Suprapubic skin (tissue), 4 donors: ENCODE data around the gene COG4. TPM values are rescaled to one million over a fixed set of nuclear protein-coding genes. Genes with fewer than 3 reads are reported as not detected.
A peak's percentile ranks its signal among the peaks of the same experiment; 100 is the strongest.

ENCODE experiments used
- DNase-seq, 2 donors: peaks; one replicate each; pipeline ENCODE4 v3.0.0-alpha.2; 2019; ENCODE audit warnings: low spot score in 2 of 2
- H3K27ac ChIP-seq: fragments of 200-600 bp; sonication (generic); one replicate; pipeline ENCODE4 v1.5.1; 2019
- H3K27me3 ChIP-seq: fragments of 200-600 bp; sonication (generic); one replicate; pipeline ENCODE4 v1.5.1; 2019
- H3K36me3 ChIP-seq: fragments of 200-600 bp; sonication (generic); one replicate; pipeline ENCODE4 v1.5.1; 2019
- H3K4me1 ChIP-seq: fragments of 200-600 bp; sonication (generic); one replicate; pipeline ENCODE4 v1.5.1; 2019
- H3K4me3 ChIP-seq: fragments of 200-600 bp; sonication (generic); one replicate; pipeline ENCODE4 v1.5.1; 2019; ENCODE audit warnings: mild to moderate bottlenecking
- H3K9me3 ChIP-seq: fragments of 200-600 bp; sonication (generic); one replicate; pipeline ENCODE4 v1.5.1; 2019
- CTCF ChIP-seq, 2 donors: fragments of 200-600 bp in 1 of 2; fragments of 450-650 bp in 1 of 2; sonication (generic) in 1 of 2; IDR thresholded peaks; one replicate each; pipeline ENCODE4 v1.5.1; 2016 to 2019; ENCODE audit warnings: antibody characterized with exemption in 2 of 2, mild to moderate bottlenecking in 1 of 2, moderate library complexity in 1 of 2
- EP300 ChIP-seq: sonication (generic); formaldehyde crosslinking; IDR thresholded peaks from one replicate; pipeline ENCODE4 v1.6.1; 2017; ENCODE audit warnings: antibody characterized with exemption
- POLR2A ChIP-seq, 2 donors: fragments of 450-650 bp; IDR thresholded peaks; one replicate each; pipeline ENCODE4 v1.6.1; 2017; ENCODE audit warnings: antibody characterized with exemption in 2 of 2, mild to moderate bottlenecking in 2 of 2, moderate library complexity in 2 of 2
- POLR2AphosphoS5 ChIP-seq, 3 donors: sonication (generic); formaldehyde crosslinking; IDR thresholded peaks; one replicate each; pipeline ENCODE4 v1.6.1; 2017; ENCODE audit warnings: antibody characterized with exemption in 3 of 3
- WGBS: methylation state at CpG from one replicate; pipeline ENCODE4 v1.1.5; 2018; 5-methylcytosine and 5-hydroxymethylcytosine counted together
- total RNA-seq, 4 donors: library from RNA; depleted of rRNA; stranded (reverse); fragments of >200 nt; gene quantifications; one replicate each; pipeline ENCODE4 v1.1.0, GENCODE V29; 2016

COG4 gene
- total RNA-seq, 4 donors from 2014 or later = 35.0 to 59.9 (median 48.2) TPM

GRCh38 chr16:70444249-70445063 is 78.9 kb downstream of the COG4 start:
- TF ChIP-seq POLR2A (IDR thresholded peaks at IDR 0.05) (no peak), POLR2AphosphoS5 (IDR thresholded peaks at IDR 0.05) (no peak), EP300 (no peak)
- H3K4me1 ChIP-seq = peaks cover 3% of the 10 kb centered on the region
- H3K9me3 ChIP-seq = no peaks in the 10 kb centered on the region
- no peaks in the 10 kb centered on the region for H3K27me3 ChIP-seq
- no peak overlapping the region for H3K4me3 ChIP-seq
- 70% methylated on average over 4 of the region's 4 CpGs for WGBS
- DNase-seq = no peak
- no peak overlapping the region for H3K27ac ChIP-seq
- H3K36me3 ChIP-seq = no peaks in the 10 kb centered on the region

GRCh38 chr16:70442344-70442743 is 81.0 kb downstream of the COG4 start:
- 86% methylated on average over 7 of the region's 7 CpGs for WGBS
- Histone ChIP-seq H3K36me3 (no peaks in the 10 kb centered on the region), H3K4me1 (peaks cover 18% of the 10 kb centered on the region), H3K27me3 (no peaks in the 10 kb centered on the region), H3K4me3 (no peak overlapping the region), H3K9me3 (no peaks in the 10 kb centered on the region), H3K27ac (no peak overlapping the region)
- no peak for DNase-seq
- TF ChIP-seq CTCF (IDR thresholded peaks at IDR 0.05) (no peak), POLR2AphosphoS5 (IDR thresholded peaks at IDR 0.05) (no peak), EP300 (no peak), POLR2A (IDR thresholded peaks at IDR 0.05) (no peak)

- H3K27me3 ChIP-seq = no peaks in the 10 kb centered on the region
- no peak overlapping the region for H3K27ac ChIP-seq
- no peaks in the 10 kb centered on the region for H3K36me3 ChIP-seq
- no peak for DNase-seq
- no peak overlapping the region for H3K4me3 ChIP-seq
- no peaks in the 10 kb centered on the region for H3K9me3 ChIP-seq
- TF ChIP-seq POLR2AphosphoS5 (IDR thresholded peaks at IDR 0.05) (no peak), EP300 (no peak)
- WGBS = 88% methylated on average over 8 of the region's 8 CpGs
- peaks cover 26% of the 10 kb centered on the region for H3K4me1 ChIP-seq
Measured at GRCh38 chr16:70441406-70441990, 81.9 kb downstream of the COG4 start.

- Histone ChIP-seq H3K36me3 (no peaks in the 10 kb centered on the region), H3K27ac (no peak overlapping the region), H3K4me3 (no peak overlapping the region), H3K4me1 (peaks cover 33% of the 10 kb centered on the region), H3K9me3 (no peaks in the 10 kb centered on the region), H3K27me3 (no peaks in the 10 kb centered on the region)
- TF ChIP-seq POLR2A (IDR thresholded peaks at IDR 0.05) (no peak), CTCF (IDR thresholded peaks at IDR 0.05) (no peak), POLR2AphosphoS5 (IDR thresholded peaks at IDR 0.05) (no peak), EP300 (no peak)
- DNase-seq = no peak
- 78% methylated on average over 10 of the region's 11 CpGs for whole genome bisulfite sequencing
Measured at GRCh38 chr16:70440009-70440692, 83.2 kb downstream of the COG4 start.

- Histone ChIP-seq H3K9me3 (no peaks in the 10 kb centered on the region), H3K36me3 (peaks cover 3% of the 10 kb centered on the region), H3K27me3 (no peaks in the 10 kb centered on the region), H3K27ac (peak within 1 kb of the TSS; percentile 61), H3K4me3 (peak within 1 kb of the TSS; percentile 78), H3K4me1 (peaks cover 38% of the 10 kb centered on the region)
- 4% methylated on average over 16 of the region's 86 CpGs for WGBS
- peak in 1 of 2 donors; percentile 37 for TF ChIP-seq CTCF (IDR thresholded peaks at IDR 0.05)
- TF ChIP-seq POLR2AphosphoS5 (IDR thresholded peaks at IDR 0.05) = peak in 1 of 3 donors; percentile 19
- no peak for TF ChIP-seq EP300
- DNase-seq = peak; percentile 95 to 96
Measured at GRCh38 chr16:70438969-70439862, 84.1 kb downstream of the COG4 start, which contains the start of gene ST3GAL2. TSS of gene ST3GAL2 (minus strand) at chr16:70439100. CDS start at chr16:70398530, 40,570 bp downstream.
